ENCODE data around the gene EMX1.
A peak's percentile ranks its signal among the peaks of the same experiment; 100 is the strongest.

Gene EMX1

GRCh38 chr2:72943540-72944395, 26.4 kb downstream of the EMX1 start:
- no peak for DNase-seq (ENCODE audit: low read depth)

GRCh38 chr2:72944804-72945449, 27.6 kb downstream of the EMX1 start:
- DNase-seq (ENCODE audit: low read depth), result no peak

GRCh38 chr2:72945450-72946019, 28.2 kb downstream of the EMX1 start:
- no peak for DNase-seq (ENCODE audit: low read depth)

GRCh38 chr2:72946466-72946865, 29.1 kb downstream of the EMX1 start:
- no peak for DNase-seq (ENCODE audit: low read depth)

GRCh38 chr2:72947952-72948830, 30.9 kb downstream of the EMX1 start:
- DNase-seq (ENCODE audit: low read depth), result no peak

GRCh38 chr2:72949045-72949444, 31.7 kb downstream of the EMX1 start:
- DNase-seq (ENCODE audit: low read depth), result no peak

GRCh38 chr2:72949642-72950041, 32.3 kb downstream of the EMX1 start:
- peak; percentile 24 for DNase-seq (ENCODE audit: low read depth)

GRCh38 chr2:72950558-72951255, 33.4 kb downstream of the EMX1 start:
- no peak for DNase-seq (ENCODE audit: low read depth)

- DNase-seq (ENCODE audit: low read depth), result no peak
Measured at GRCh38 chr2:72951303-72952095, 34.2 kb downstream of the EMX1 start.

- DNase-seq (ENCODE audit: low read depth), result no peak
Measured at GRCh38 chr2:72952110-72952823, 34.9 kb downstream of the EMX1 start.

- no peak for DNase-seq (ENCODE audit: low read depth)
Measured at GRCh38 chr2:72952961-72953360, 35.6 kb downstream of the EMX1 start.

- DNase-seq (ENCODE audit: low read depth), result no peak
Measured at GRCh38 chr2:72953528-72953927, 36.2 kb downstream of the EMX1 start.

GRCh38 chr2:72953976-72954375, 36.7 kb downstream of the EMX1 start:
- DNase-seq (ENCODE audit: low read depth), result no peak

- no peak for DNase-seq (ENCODE audit: low read depth)
Measured at GRCh38 chr2:72954376-72955227, 37.3 kb downstream of the EMX1 start.

- no peak for DNase-seq (ENCODE audit: low read depth)
Measured at GRCh38 chr2:72955228-72956049, 38.1 kb downstream of the EMX1 start.

GRCh38 chr2:72956050-72956395, 38.7 kb downstream of the EMX1 start:
- no peak for DNase-seq (ENCODE audit: low read depth)

GRCh38 chr2:72956936-72957335, 39.6 kb downstream of the EMX1 start:
- no peak for DNase-seq (ENCODE audit: low read depth)
